Esophagus muscularis mucosa (tissue), 4 donors: ENCODE results near the gene PDIA2. TPM values are rescaled to one million over a fixed set of nuclear protein-coding genes. Genes with fewer than 3 reads are reported as not detected.

Experiments
- DNase-seq: peaks from one replicate; pipeline ENCODE4 v3.0.0-alpha.2; 2017; ENCODE audit errors: extremely low spot score
- H3K27ac ChIP-seq, 4 donors: fragments of 200-600 bp; sonication (generic); replicated peaks in 1 of 4; 1 replicate in 3 of 4; 2 replicates in 1 of 4; pipeline ENCODE4 v1.5.1; 2016 to 2019; ENCODE audit warnings: mild to moderate bottlenecking in 1 of 4
- H3K27me3 ChIP-seq, 4 donors: fragments of 200-600 bp; sonication (generic); one replicate each; pipeline versions ENCODE4 v1.5.1 to v1.6.0; 2016 to 2019
- H3K36me3 ChIP-seq, 4 donors: fragments of 200-600 bp; sonication (generic); one replicate each; pipeline ENCODE4 v1.5.1; 2016 to 2019
- H3K4me1 ChIP-seq, 4 donors: fragments of 200-600 bp; sonication (generic); one replicate each; pipeline ENCODE4 v1.5.1; 2016 to 2019
- H3K4me3 ChIP-seq, 4 donors: fragments of 200-600 bp; sonication (generic); 1 replicate in 2 of 4; 2 replicates in 2 of 4; pipeline ENCODE4 v1.5.1; 2016 to 2019; ENCODE audit warnings: mild to moderate bottlenecking in 4 of 4, moderate library complexity in 1 of 4
- H3K9me3 ChIP-seq, 4 donors: fragments of 200-600 bp; sonication (generic); 1 replicate in 3 of 4; 2 replicates in 1 of 4; pipeline ENCODE4 v1.5.1; 2016 to 2019
- EP300 ChIP-seq: sonication (generic); formaldehyde crosslinking; IDR thresholded peaks from one replicate; pipeline ENCODE4 v1.6.1; 2017; ENCODE audit warnings: antibody characterized with exemption
- POLR2A ChIP-seq: fragments of 450-650 bp; IDR thresholded peaks from one replicate; pipeline ENCODE4 v1.6.1; 2017; ENCODE audit warnings: antibody characterized with exemption, moderate library complexity, mild to moderate bottlenecking, low read depth
- POLR2AphosphoS5 ChIP-seq, 2 donors: sonication (generic); formaldehyde crosslinking; IDR thresholded peaks; one replicate each; pipeline ENCODE4 v1.6.1; 2017; ENCODE audit warnings: antibody characterized with exemption in 2 of 2
- WGBS: methylation state at CpG from one replicate; pipeline ENCODE4 v1.1.5; 2018; 5-methylcytosine and 5-hydroxymethylcytosine counted together
- intact Hi-C: fragments of 100-400 bp; cut with DNase I; formaldehyde crosslinking; loops from one replicate; pipeline ENCODE4 v1.15.1; 2023
- total RNA-seq, 4 donors: library from RNA; depleted of rRNA; stranded (reverse); fragments of >200 nt; gene quantifications; one replicate each; pipeline versions ENCODE4 v1.1.0 to v1.2.1, GENCODE V29; 2016
- TF ChIP-seq, protein P1 (sequence below), 3 experiments: fragments of 200-600 bp in 2 of 3; fragments of 450-650 bp in 1 of 3; sonication (generic) in 2 of 3; IDR thresholded peaks; one replicate each; pipeline ENCODE4 v1.5.1; 2017 to 2019; ENCODE audit warnings: antibody characterized with exemption in 3 of 3, mild to moderate bottlenecking in 2 of 3, moderate library complexity in 1 of 3

PDIA2 gene
- total RNA-seq, 4 donors from 2014 or later, result 0.23 to 1.2 (median 1.0) TPM; not detected in 1

DNA sequence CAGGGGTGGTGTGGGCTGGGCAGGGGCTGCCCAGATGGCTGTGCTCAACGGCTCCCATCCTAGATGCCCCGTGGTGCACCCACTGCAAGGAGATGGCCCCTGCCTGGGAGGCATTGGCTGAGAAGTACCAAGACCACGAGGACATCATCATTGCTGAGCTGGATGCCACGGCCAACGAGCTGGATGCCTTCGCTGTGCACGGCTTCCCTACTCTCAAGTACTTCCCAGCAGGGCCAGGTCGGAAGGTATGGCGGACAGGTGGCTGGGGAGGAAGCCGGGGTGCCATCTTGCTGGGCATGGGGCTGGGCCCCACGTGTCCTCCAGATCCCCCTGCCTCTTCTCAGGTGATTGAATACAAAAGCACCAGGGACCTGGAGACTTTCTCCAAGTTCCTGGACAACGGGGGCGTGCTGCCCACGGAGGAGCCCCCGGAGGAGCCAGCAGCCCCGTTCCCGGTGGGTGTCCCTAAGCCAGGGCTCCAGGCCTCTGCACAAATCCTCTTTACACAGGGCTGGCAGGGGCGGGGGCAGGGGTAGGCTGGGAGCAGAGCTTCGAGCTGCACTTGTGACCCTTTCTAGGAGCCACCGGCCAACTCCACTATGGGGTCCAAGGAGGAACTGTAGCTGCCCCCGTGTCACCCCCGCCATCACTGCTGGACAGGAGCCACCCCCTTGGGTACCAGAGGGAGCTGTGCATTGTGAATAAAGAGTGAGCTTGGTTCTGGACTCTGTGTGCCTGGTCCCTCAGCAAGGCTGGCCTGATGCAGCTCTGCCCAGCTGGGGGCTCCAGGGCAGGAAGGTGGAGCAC is 3.7 kb downstream of the PDIA2 start:
- 96% methylated on average over 19 of the region's 22 CpGs for WGBS
- peaks cover 0 to 16% (median 2%) of the 10 kb centered on the region in 4 donors for H3K27me3 ChIP-seq
- intact Hi-C loops, result no loop called here
- H3K36me3 ChIP-seq, result peaks cover 7 to 54% (median 51%) of the 10 kb centered on the region in 4 donors
- peaks cover 0 to 4% (median 1%) of the 10 kb centered on the region in 4 donors for H3K4me1 ChIP-seq
- no peak overlapping the region for H3K4me3 ChIP-seq
- TF ChIP-seq POLR2AphosphoS5 (IDR thresholded peaks at IDR 0.05) (no peak), EP300 (no peak), POLR2A (no peak)
- TF ChIP-seq, protein P1, sequence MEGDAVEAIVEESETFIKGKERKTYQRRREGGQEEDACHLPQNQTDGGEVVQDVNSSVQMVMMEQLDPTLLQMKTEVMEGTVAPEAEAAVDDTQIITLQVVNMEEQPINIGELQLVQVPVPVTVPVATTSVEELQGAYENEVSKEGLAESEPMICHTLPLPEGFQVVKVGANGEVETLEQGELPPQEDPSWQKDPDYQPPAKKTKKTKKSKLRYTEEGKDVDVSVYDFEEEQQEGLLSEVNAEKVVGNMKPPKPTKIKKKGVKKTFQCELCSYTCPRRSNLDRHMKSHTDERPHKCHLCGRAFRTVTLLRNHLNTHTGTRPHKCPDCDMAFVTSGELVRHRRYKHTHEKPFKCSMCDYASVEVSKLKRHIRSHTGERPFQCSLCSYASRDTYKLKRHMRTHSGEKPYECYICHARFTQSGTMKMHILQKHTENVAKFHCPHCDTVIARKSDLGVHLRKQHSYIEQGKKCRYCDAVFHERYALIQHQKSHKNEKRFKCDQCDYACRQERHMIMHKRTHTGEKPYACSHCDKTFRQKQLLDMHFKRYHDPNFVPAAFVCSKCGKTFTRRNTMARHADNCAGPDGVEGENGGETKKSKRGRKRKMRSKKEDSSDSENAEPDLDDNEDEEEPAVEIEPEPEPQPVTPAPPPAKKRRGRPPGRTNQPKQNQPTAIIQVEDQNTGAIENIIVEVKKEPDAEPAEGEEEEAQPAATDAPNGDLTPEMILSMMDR (IDR thresholded peaks at IDR 0.05), result no peak
- no peak for DNase-seq
- H3K9me3 ChIP-seq, result no peaks in the 10 kb centered on the region
- no peak overlapping the region for H3K27ac ChIP-seq

DNA sequence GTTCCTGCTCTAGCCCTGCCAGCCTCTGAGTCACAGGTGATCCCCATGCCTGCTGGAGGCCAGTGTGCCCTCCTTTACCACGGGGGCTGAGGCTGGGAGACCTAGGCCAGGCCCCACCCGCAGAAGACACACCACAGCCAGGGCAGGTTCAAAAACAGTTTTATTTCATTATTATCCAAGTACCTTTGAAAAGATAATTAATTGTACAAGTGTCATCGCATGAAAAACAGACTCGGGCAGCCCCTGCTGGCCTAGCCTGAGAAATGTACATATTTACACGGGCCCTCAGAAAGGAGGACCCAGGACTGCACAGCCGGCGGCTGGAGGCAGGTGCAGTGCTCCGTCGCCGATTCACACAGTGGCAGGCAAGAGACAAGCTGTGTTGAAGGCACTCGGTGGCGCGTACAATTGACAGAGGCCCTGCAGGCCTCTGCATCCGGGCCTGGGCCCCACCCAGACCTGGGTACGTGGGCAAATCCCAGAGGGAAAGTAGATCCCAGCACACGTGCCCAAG is 4.4 kb downstream of the PDIA2 start:
- intact Hi-C loops, result no loop called here
- no peak for TF ChIP-seq POLR2AphosphoS5 (IDR thresholded peaks at IDR 0.05)
- TF ChIP-seq, protein P1 (IDR thresholded peaks at IDR 0.05), result no peak
- no peak for DNase-seq
- Histone ChIP-seq H3K4me3 (no peak overlapping the region), H3K27me3 (peaks cover 0 to 10% (median 0%) of the 10 kb centered on the region in 4 donors), H3K9me3 (no peaks in the 10 kb centered on the region), H3K27ac (no peak overlapping the region), H3K36me3 (peaks cover 14 to 61% (median 57%) of the 10 kb centered on the region in 4 donors), H3K4me1 (no peaks in the 10 kb centered on the region)
- 73% methylated on average over 13 of the region's 16 CpGs for WGBS

DNA sequence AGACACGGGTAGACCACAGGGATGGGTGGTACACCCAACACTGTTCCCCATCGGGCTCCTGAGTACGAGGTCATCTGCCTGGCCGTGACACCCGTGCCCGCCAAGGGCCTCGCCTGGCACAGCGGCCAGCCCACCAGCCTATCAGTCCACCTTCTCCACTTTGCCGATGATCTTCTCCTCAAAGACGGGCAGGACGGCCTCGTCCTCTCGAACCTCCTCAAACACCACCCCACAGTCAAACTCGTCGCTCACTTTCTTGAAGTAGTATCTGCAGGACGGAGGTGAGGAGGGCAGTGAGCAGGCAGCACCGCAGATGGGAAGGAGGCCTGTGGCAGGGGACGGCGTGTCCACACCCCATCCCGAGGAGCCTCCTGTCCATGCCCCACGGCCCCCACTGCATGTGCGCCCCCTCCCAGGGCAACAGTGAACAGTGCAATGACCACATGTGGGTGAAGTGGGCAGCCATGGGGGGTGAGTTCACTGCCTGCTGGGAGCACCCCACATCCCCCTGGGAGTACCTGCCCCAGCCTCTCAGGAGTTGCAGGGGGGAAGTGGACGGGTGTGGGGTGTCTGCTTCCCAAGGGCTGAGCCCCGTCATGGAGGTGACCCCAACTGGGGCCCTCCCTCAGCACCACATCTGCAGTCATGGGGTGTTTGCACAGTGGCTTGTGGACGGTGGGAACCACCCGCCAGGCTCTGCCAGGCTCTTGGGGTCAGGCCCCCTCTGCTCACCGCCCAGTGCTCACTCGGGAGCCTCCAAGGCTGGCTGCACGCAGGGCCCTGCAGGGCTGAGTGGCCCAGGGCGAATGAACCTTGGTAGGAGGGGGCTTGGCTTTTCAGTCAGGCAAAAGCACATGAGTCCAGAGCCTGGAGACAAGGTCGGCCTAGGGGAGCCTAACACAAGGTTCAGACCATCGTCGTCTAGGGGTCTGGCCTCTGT is 5.3 kb downstream of the PDIA2 start:
- no peak overlapping the region for H3K4me3 ChIP-seq
- TF ChIP-seq POLR2AphosphoS5 (IDR thresholded peaks at IDR 0.05), result no peak
- no peak for TF ChIP-seq POLR2A
- TF ChIP-seq EP300, result no peak
- TF ChIP-seq, protein P1 (IDR thresholded peaks at IDR 0.05), result no peak
- H3K36me3 ChIP-seq, result peaks cover 23 to 70% (median 66%) of the 10 kb centered on the region in 4 donors
- H3K9me3 ChIP-seq, result no peaks in the 10 kb centered on the region
- no peak overlapping the region for H3K27ac ChIP-seq
- WGBS, result 93% methylated on average over 28 of the region's 33 CpGs
- intact Hi-C loops, result no loop called here
- DNase-seq, result no peak
- no peaks in the 10 kb centered on the region for H3K4me1 ChIP-seq
- peaks cover 0 to under 1% (median 0%) of the 10 kb centered on the region in 4 donors for H3K27me3 ChIP-seq

DNA sequence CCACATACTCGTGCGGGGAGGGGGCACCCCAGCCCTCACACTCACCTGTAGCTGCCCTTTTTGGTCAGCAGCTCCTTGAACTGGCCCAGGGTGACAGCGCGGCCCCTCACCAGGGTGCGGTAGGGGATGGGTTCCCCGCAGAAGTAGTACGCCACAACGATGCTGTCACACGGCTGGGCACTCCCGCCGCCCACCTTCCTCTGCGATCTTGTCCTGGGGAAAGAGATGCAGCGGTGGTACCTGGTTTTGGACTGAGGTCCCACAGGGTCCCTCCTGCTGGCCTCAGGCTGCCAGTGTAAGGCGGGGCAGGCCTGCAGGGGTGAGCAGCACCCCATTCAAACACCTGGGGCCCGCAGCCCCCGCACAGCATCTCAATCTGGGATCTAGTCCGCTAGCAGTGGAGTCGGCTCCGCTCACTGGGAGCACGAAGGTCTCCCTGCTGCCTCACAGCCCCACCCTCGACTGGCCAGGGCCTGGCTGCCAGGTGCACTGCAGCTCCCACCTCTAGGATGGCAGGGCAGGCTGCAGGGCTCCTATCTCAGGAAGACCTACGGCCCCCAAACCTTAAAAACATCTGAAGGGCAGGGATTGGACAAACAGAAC is 6.5 kb downstream of the PDIA2 start:
- no peaks in the 10 kb centered on the region for H3K27me3 ChIP-seq
- no peak for TF ChIP-seq EP300
- no peak for TF ChIP-seq POLR2AphosphoS5 (IDR thresholded peaks at IDR 0.05)
- TF ChIP-seq POLR2A, result no peak
- TF ChIP-seq, protein P1 (IDR thresholded peaks at IDR 0.05), result no peak
- H3K4me3 ChIP-seq, result no peak overlapping the region
- H3K4me1 ChIP-seq, result no peaks in the 10 kb centered on the region
- no peak for DNase-seq
- 95% methylated on average over 9 of the region's 22 CpGs for WGBS
- H3K36me3 ChIP-seq, result peaks cover 23 to 79% (median 72%) of the 10 kb centered on the region in 4 donors
- intact Hi-C loops, result no loop called here
- no peak overlapping the region for H3K27ac ChIP-seq
- H3K9me3 ChIP-seq, result no peaks in the 10 kb centered on the region
